Esophagus mucosa (tissue), 1 donor: ENCODE data around the gene ZNF236. TPM values are rescaled to one million over a fixed set of nuclear protein-coding genes. Genes with fewer than 3 reads are reported as not detected.

ENCODE experiments used
- ATAC-seq: fragments of 200-7000 bp; cut with Tn5 transposase; one replicate; pipeline ENCODE4 v1.9.1; 2020
- total RNA-seq: library from RNA; stranded (reverse); gene quantifications from one replicate; pipeline ENCODE4 v1.2.4, GENCODE V29; 2023
- donor health status: DM: yes; HTN: yes; CAD: no.

The ZNF236 gene
- total RNA-seq, 1 donor from 2014 or later, result 8.9 TPM

- no peak for ATAC-seq
Measured at GRCh38 chr18:76860411-76860810, 38.1 kb downstream of the ZNF236 start.

- ATAC-seq, result no peak
Measured at GRCh38 chr18:76866666-76867065, 44.3 kb downstream of the ZNF236 start.

- ATAC-seq, result no peak
Measured at GRCh38 chr18:76873311-76873710, 51.0 kb downstream of the ZNF236 start.

- no peak for ATAC-seq
Measured at GRCh38 chr18:76873713-76874112, 51.4 kb downstream of the ZNF236 start.

GRCh38 chr18:76874642-76875389 is 52.5 kb downstream of the ZNF236 start:
- no peak for ATAC-seq

GRCh38 chr18:76875390-76876325 is 53.3 kb downstream of the ZNF236 start:
- ATAC-seq, result no peak

- no peak for ATAC-seq
Measured at GRCh38 chr18:76878426-76878825, 56.1 kb downstream of the ZNF236 start.

GRCh38 chr18:76880026-76880425 is 57.7 kb downstream of the ZNF236 start:
- ATAC-seq, result no peak

- no peak for ATAC-seq
Measured at GRCh38 chr18:76881744-76882143, 59.4 kb downstream of the ZNF236 start.

- no peak for ATAC-seq
Measured at GRCh38 chr18:76882146-76882545, 59.8 kb downstream of the ZNF236 start.

- ATAC-seq, result no peak
Measured at GRCh38 chr18:76885001-76885400, 62.6 kb downstream of the ZNF236 start.

- ATAC-seq, result no peak
Measured at GRCh38 chr18:76886112-76886511, 63.8 kb downstream of the ZNF236 start.

GRCh38 chr18:76889091-76889699 is 66.8 kb downstream of the ZNF236 start:
- no peak for ATAC-seq

- ATAC-seq, result no peak
Measured at GRCh38 chr18:76892832-76893231, 70.5 kb downstream of the ZNF236 start.

GRCh38 chr18:76894566-76895346 is 72.4 kb downstream of the ZNF236 start:
- ATAC-seq, result no peak

- no peak for ATAC-seq
Measured at GRCh38 chr18:76895498-76895897, 73.1 kb downstream of the ZNF236 start.

GRCh38 chr18:76896677-76897076 is 74.3 kb downstream of the ZNF236 start:
- ATAC-seq, result peak; percentile 35

- peak; percentile 29 for ATAC-seq
Measured at GRCh38 chr18:76897257-76897656, 74.9 kb downstream of the ZNF236 start.

GRCh38 chr18:76903386-76903785 is 81.0 kb downstream of the ZNF236 start:
- no peak for ATAC-seq

GRCh38 chr18:76905821-76906220 is 83.5 kb downstream of the ZNF236 start:
- ATAC-seq, result no peak

- no peak for ATAC-seq
Measured at GRCh38 chr18:76908277-76908676, 85.9 kb downstream of the ZNF236 start.

GRCh38 chr18:76909439-76909838 is 87.1 kb downstream of the ZNF236 start:
- ATAC-seq, result no peak
